GM12873 (cell line): ENCODE data around the gene CCL28.

Experiments
- CTCF ChIP-seq: IDR thresholded peaks from 2 replicates; pipeline ENCODE4 v1.5.1; 2012; ENCODE audit warnings: low read depth, mild to moderate bottlenecking, moderate library complexity, low read length, control low read depth; ENCODE audit not compliant: insufficient read depth; ENCODE audit errors: missing control alignments

CCL28 gene

GRCh38 chr5:43401827-43402226, 10.4 kb downstream of the CCL28 start:
- TF ChIP-seq CTCF = peak; percentile 31

GRCh38 chr5:43400082-43400481, 12.1 kb downstream of the CCL28 start:
- no peak for TF ChIP-seq CTCF

- no peak for TF ChIP-seq CTCF
Observed at GRCh38 chr5:43396762-43397304, 15.4 kb downstream of the CCL28 start.

GRCh38 chr5:43390471-43390870, 21.7 kb downstream of the CCL28 start:
- no peak for TF ChIP-seq CTCF

- peak; percentile 79 for TF ChIP-seq CTCF
Observed at GRCh38 chr5:43389679-43390329, 22.4 kb downstream of the CCL28 start.

GRCh38 chr5:43386960-43387362, 25.2 kb downstream of the CCL28 start:
- peak; percentile 10 for TF ChIP-seq CTCF

- no peak for TF ChIP-seq CTCF
Observed at GRCh38 chr5:43376496-43377140, 35.6 kb downstream of the CCL28 start.
